ENCODE results near the gene ABCB1.

ABCB1 gene

DNA sequence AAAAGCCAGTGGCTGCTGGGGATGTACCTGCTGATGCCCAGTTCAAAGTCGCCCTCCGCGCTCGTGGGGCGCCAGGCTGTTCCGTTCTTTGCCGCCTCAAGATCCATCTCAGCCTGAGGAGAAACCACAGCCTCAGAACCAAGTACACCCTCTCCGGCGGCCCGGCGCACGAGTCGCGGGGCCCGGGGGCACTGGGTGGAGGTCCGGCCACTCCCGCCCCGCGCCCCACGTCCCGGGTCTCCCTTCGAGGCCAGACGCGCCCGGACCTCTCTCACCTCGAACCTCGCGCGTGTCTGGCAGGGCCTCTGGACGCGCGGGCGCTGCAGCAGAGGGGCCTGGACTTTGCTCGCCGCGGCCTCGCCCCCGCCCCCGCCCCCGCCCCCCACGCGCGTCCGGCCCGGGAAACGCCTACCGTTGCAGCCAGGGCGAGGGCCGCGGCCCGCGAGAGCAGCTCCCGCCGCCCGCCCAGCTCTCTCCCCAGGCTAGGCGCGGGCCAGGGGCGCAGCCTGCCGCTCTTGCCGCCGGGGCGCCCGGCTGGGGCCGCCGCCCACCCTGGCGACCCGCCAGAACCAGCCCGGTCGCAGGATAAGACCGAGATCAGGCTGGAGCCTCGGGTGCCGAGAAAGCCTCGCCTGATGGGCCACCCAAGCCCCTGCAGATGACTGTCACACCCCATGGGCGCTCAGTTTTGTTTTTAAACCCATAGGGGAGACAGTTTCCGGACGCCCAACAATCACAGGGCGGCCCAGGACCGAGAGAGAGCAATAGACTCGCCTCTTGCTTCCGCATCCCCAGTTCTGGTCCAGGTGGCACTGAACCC is 125.1 kb downstream of the ABCB1 start, which contains the start of gene ABCB4 (continued):
- no peak for TF ChIP-seq IKZF3 (tag by site-specific recombination; IDR thresholded peaks at IDR 0.05)
- TF ChIP-seq ZNF501 (tag by site-specific recombination; IDR thresholded peaks at IDR 0.05), result no peak
- peak; percentile 78 for TF ChIP-seq ZNF341 (tag by site-specific recombination; IDR thresholded peaks at IDR 0.05; ENCODE audit: low read depth)
- TF ChIP-seq ZNF610 (tag by site-specific recombination; IDR thresholded peaks at IDR 0.05; ENCODE audit: borderline replicate concordance), result no peak
- no peak for TF ChIP-seq ZNF121 (tag by site-specific recombination; IDR thresholded peaks at IDR 0.05)
- no peak for TF ChIP-seq ZXDB (tag by site-specific recombination; IDR thresholded peaks at IDR 0.05)
- TF ChIP-seq, protein P1, sequence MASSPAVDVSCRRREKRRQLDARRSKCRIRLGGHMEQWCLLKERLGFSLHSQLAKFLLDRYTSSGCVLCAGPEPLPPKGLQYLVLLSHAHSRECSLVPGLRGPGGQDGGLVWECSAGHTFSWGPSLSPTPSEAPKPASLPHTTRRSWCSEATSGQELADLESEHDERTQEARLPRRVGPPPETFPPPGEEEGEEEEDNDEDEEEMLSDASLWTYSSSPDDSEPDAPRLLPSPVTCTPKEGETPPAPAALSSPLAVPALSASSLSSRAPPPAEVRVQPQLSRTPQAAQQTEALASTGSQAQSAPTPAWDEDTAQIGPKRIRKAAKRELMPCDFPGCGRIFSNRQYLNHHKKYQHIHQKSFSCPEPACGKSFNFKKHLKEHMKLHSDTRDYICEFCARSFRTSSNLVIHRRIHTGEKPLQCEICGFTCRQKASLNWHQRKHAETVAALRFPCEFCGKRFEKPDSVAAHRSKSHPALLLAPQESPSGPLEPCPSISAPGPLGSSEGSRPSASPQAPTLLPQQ (tag by site-specific recombination; IDR thresholded peaks at IDR 0.05), result no peak
- TF ChIP-seq KLF1 (tag by site-specific recombination; IDR thresholded peaks at IDR 0.05), result peak; percentile 35; the same call in 1 of the 2 replicates
- TF ChIP-seq ZNF660 (tag by site-specific recombination; IDR thresholded peaks at IDR 0.05), result no peak
- TF ChIP-seq KLF16 (tag by site-specific recombination; IDR thresholded peaks at IDR 0.05), result no peak
- TF ChIP-seq ZFP37 (tag by site-specific recombination; IDR thresholded peaks at IDR 0.05), result no peak
- 0 out of 2 replicates have a peak, but pooled peaks have one; percentile 34 for TF ChIP-seq PRDM4 (tag by site-specific recombination; IDR thresholded peaks at IDR 0.05)

DNA sequence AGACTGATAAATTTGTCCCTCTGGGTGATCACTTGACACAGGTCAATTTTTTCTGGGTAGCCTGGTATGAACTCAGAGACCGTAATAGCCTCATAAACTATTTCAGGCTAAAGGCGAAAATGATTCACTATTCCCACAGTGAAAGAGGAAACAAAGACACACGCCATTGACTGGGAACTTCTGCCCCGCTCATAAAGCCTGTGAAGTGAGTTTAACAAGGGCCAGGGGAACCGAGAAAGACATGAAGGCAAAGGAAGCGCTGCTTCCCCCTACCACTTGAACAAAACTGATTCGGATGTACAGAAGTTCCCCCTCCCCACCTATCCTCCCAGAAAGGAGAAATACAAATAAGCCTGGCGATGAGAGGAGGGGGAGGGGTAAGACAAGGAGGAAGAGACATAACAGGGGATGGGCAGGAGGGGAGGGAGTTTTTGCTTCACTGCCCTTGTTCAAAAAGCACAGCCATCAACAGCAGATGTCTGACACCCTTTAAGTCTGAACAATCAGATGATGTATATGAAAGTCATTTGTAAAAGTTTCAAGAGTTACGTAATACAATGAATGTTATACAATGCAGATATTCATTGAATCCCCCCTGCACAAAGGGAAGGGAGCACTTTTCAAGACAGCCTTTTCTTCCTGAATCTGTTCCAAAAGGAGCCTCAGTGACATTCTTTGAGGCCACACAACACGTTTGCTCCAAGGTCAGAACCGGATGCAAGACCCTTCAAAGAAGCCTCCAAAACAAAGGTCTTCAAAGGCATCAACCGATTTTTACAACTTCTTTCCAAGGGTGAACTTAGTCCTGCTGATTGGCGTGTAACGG is 125.9 kb downstream of the ABCB1 start:
- Histone ChIP-seq H3K4me1 (ENCODE audit: control insufficient read depth, insufficient read depth, low read length) (peaks cover 10% of the 10 kb centered on the region), H3K4me3 (ENCODE audit: low read depth, low read length) (peak overlapping the region; percentile 36), H3K9me3 (ENCODE audit: control insufficient read depth, insufficient read depth, low read depth, low read length) (no peaks in the 10 kb centered on the region), H3K36me3 (ENCODE audit: control insufficient read depth in 2 of 2, insufficient read depth in 1 of 2, low read length in 2 of 2) (no peaks in the 10 kb centered on the region), H3K27ac (ENCODE audit: extremely low read depth, low read depth, low read length) (peak overlapping the region; percentile 18; the same call in 1 of the 2 replicates)
- POLR2A ChIA-PET, result no interaction called here
- CTCF ChIA-PET, result no interaction called here
- TF ChIP-seq SP3 (tag by site-specific recombination; IDR thresholded peaks at IDR 0.05), result 0 out of 2 replicates have a peak, but pooled peaks have one; percentile 14
- TF ChIP-seq ZNF394 (tag by site-specific recombination; IDR thresholded peaks at IDR 0.05; ENCODE audit: borderline replicate concordance), result no peak
- TF ChIP-seq PRDM10 (tag by site-specific recombination; IDR thresholded peaks at IDR 0.05), result peak; percentile 97
- TF ChIP-seq ZNF2 (tag by site-specific recombination; IDR thresholded peaks at IDR 0.05), result no peak
- TF ChIP-seq HOXD13 (CRISPR knock-in tag; IDR thresholded peaks at IDR 0.05; ENCODE audit: borderline replicate concordance), result peak; percentile 44; the same call in 1 of the 2 replicates
- TF ChIP-seq ZNF18 (tag by site-specific recombination; IDR thresholded peaks at IDR 0.05), result 0 out of 2 replicates have a peak, but pooled peaks have one; percentile 16
- TF ChIP-seq ZBTB8A (tag by site-specific recombination; IDR thresholded peaks at IDR 0.05), result no peak
- TF ChIP-seq PRDM4 (tag by site-specific recombination; IDR thresholded peaks at IDR 0.05), result 0 out of 2 replicates have a peak, but pooled peaks have one; percentile 19
- TF ChIP-seq ZFP69B (tag by site-specific recombination; IDR thresholded peaks at IDR 0.05), result no peak
- TF ChIP-seq ZNF747 (tag by site-specific recombination; IDR thresholded peaks at IDR 0.05), result no peak
- TF ChIP-seq ZNF473 (tag by site-specific recombination; IDR thresholded peaks at IDR 0.05), result no peak
